Choroid plexus epithelial cell (primary cell): Measurements from ENCODE around the gene DVL1.
A peak's percentile ranks its signal among the peaks of the same experiment; 100 is the strongest.

Experiments
- DNase-seq: peaks from one replicate; pipeline ENCODE4 v3.0.0-alpha.2; 2010; ENCODE audit warnings: low read depth
- H3K4me3 ChIP-seq: 2 replicates; pipeline ENCODE4 v1.5.1; 2011; ENCODE audit warnings: low read depth, mild to moderate bottlenecking, control low read depth, low read length, moderate library complexity
- TF ChIP-seq, protein P1 (sequence below): conservative IDR thresholded peaks from 2 replicates; pipeline ENCODE4 v1.5.1; 2011; ENCODE audit warnings: low read depth, mild to moderate bottlenecking, control low read depth, inconsistent platforms, low read length, moderate library complexity

DVL1 gene

DNA sequence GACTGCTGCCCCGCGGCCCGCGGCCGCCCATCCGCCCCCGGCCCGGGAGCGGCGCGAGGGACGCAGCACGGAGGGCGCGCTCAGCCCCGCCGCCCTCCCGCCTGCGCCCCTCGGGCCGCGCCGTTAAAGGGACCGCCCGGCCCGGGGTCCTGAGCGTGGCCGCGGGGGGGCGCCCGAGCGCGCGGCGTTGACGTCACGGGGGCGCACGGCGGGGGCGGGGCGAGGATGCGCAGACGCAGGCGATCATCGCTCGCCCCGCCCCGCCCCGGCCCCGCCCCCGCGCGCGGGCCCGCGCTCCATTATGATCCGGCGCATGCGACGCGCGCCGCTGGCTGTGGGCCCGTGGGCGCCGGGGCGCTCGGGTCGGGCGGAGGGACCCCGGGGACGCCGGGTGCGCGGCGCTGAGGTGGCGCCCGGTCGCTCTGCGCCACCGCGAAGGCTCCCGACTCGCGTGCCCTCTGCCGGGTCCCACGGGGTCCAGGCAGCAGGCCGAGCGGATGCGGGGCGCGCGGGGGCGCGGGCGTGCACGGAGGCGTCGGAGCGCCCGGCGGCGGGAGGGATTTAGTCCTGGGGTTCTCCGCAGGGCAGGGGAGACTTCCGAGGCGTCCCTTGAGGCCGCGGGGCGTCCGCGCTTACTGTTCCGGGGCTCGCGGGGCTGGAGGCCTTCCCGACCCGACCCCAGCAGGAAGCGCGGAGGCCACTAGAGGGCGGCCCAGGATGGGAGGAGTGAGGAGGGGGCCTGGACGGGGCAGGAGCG, at the start of gene DVL1:
TSS of gene DVL1 (minus strand) at position 163 of the 757 bp plus-strand sequence. CDS start 353 bp downstream, outside the sequence.
- H3K4me3 ChIP-seq, result peak within 1 kb of the TSS; percentile 70
- peak; percentile 56 for DNase-seq

DNA sequence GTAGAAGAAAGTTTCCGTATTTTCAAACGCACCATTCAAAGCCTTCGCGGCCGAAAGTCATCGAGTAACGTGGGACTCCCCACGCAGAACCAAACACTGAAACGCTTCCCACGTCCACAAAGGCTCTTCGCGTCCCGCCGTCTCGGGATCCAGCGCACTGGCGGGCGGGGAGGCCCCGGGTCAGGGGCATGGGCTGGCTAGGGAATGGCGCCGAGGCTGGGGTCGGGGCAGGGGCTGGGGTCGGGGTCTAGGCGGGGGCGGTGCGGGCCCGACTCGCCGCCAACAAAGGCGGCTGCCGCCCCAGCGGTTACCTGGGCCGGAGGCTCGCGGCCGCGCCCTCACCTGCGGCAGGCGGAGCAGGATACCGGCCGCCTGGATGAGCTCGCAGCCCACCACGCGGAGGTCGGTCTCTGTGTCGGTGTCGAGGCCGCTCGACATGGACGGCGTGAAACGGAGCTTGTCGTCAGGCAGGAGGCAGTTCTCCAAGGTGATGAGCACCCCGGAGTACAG, 49.5 kb upstream of the DVL1 start:
- H3K4me3 ChIP-seq, result peak overlapping the region; percentile 97
- no peak for DNase-seq
- TF ChIP-seq, protein P1, sequence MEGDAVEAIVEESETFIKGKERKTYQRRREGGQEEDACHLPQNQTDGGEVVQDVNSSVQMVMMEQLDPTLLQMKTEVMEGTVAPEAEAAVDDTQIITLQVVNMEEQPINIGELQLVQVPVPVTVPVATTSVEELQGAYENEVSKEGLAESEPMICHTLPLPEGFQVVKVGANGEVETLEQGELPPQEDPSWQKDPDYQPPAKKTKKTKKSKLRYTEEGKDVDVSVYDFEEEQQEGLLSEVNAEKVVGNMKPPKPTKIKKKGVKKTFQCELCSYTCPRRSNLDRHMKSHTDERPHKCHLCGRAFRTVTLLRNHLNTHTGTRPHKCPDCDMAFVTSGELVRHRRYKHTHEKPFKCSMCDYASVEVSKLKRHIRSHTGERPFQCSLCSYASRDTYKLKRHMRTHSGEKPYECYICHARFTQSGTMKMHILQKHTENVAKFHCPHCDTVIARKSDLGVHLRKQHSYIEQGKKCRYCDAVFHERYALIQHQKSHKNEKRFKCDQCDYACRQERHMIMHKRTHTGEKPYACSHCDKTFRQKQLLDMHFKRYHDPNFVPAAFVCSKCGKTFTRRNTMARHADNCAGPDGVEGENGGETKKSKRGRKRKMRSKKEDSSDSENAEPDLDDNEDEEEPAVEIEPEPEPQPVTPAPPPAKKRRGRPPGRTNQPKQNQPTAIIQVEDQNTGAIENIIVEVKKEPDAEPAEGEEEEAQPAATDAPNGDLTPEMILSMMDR, result no peak

More for the DNA sequence above, at the start of gene DVL1:
- TF ChIP-seq, protein P1, result peak; percentile 54

DNA sequence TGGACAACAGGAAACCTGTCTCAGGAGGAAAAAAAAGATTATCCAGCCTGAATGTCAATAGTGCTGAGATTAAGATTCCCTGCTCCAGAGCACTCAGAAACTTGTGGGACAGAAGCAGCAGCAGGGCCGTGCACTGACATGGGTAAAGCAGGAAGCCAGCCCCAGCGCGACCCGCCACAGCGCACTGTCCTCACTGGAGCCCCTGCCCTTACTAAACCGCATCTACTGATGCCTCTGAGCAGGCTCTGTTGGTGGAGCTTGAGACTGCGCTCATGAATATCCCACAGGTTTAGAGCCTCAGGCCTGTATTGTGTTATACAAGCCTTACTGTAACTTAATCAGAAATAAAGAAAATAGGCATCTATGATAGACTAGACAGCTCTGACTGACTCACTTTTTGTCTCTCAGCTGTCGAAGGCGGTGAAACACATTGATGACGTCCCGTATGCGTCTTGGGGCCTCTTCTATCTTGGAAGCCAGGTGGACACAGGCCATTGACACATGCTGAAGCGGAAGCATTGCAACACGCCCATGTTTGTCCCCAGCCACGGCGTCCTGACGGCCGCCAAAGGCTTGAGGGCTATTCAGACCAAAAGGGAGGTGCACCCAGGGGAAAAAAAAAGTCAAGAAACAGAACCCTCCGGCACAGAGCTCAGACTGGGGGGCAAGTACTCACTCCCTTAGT, 48.8 kb upstream of the DVL1 start:
- no peak for DNase-seq

DNA sequence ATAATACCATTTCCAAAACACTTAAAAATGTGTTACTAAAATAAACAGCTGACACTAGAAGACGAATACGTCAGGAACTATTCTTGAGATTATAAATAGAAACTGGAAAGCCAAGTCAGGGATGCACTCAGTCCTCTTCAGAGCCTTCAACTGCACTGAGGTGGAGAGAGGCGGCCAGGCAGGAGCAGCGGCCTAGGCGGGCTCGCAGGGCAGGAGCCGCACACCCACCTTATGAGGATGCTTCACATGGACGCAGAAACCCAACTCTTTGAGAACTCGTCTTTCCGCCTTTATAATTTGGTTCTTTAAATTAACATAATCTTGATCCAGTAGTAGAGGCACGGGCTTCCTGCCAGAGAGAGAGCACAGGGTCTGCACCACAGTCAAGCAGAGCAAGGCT, 45.9 kb upstream of the DVL1 start:
- no peak for DNase-seq
- TF ChIP-seq, protein P1, result no peak
- H3K4me3 ChIP-seq, result no peak overlapping the region

More for the DNA sequence above, 48.8 kb upstream of the DVL1 start:
- TF ChIP-seq, protein P1, result no peak
- peak overlapping the region; percentile 97 for H3K4me3 ChIP-seq

DNA sequence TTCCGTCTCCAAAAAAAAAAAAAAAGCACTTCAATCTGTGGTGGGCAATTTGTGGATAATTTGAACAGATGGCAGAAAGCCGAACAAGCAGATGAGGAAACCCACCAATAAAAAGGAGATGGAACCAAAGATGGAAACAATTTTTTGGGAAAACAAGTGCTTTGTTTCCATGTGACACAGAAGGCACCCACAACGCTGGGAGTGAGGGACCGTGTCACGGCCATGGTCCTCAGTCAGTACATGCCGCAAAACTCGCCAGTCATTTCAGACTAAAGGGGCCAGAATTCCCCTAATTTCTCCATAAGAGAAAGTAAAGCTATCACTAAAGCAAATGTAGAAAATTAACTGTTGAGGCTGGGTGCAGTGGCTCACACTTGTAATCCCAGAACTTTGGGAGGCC, 44.9 kb upstream of the DVL1 start:
- DNase-seq, result no peak
- no peak overlapping the region for H3K4me3 ChIP-seq
- TF ChIP-seq, protein P1, result no peak

DNA sequence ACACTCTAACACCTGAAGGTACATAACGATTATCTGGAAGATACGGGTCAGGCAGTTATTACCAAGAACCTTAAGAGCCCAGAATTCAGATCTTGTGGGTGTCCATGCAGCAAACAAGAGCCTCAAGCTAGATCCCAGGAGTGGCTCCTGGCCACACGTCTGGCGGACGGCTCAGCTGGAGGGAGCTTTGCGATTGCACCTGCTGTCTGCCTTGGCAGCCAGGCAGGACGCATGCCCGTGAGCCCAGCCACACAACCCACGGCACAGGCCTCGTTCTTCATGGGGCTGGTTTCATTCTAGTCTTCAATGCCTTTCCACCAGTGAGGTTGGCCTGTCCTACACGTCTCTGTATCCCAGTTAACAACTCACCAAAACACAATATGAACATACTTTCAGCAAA, 44.2 kb upstream of the DVL1 start:
- no peak overlapping the region for H3K4me3 ChIP-seq
- DNase-seq, result no peak
- TF ChIP-seq, protein P1, result no peak
